Cardiac fibroblast (primary cell): Measurements from ENCODE around the gene OR10A7.
"Not testable (repeated sequence)": the region's sequence is repeated elsewhere in the genome, so short reads cannot be mapped to it uniquely, and the experiment has no call there.

Experiments used
- DNase-seq, 2 donors: peaks; one replicate each; pipeline versions ENCODE4 v3.0.0 to v3.0.0-alpha.2; 2010; ENCODE audit warnings: low read depth in 2 of 2
- H3K4me3 ChIP-seq, 2 donors: replicated peaks in 1 of 2; 1 replicate in 1 of 2; 2 replicates in 1 of 2; pipeline ENCODE4 v1.5.1; 2011; ENCODE audit warnings: low read depth in 2 of 2, low read length in 2 of 2, mild to moderate bottlenecking in 2 of 2, moderate library complexity in 1 of 2
- TF ChIP-seq, protein P1 (sequence below): IDR thresholded peaks from one replicate; pipeline ENCODE4 v1.5.1; 2011; ENCODE audit warnings: low read depth, mild to moderate bottlenecking, low read length, inconsistent platforms

Gene OR10A7, protein sequence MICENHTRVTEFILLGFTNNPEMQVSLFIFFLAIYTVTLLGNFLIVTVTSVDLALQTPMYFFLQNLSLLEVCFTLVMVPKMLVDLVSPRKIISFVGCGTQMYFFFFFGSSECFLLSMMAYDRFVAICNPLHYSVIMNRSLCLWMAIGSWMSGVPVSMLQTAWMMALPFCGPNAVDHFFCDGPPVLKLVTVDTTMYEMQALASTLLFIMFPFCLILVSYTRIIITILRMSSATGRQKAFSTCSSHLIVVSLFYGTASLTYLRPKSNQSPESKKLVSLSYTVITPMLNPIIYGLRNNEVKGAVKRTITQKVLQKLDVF

DNA sequence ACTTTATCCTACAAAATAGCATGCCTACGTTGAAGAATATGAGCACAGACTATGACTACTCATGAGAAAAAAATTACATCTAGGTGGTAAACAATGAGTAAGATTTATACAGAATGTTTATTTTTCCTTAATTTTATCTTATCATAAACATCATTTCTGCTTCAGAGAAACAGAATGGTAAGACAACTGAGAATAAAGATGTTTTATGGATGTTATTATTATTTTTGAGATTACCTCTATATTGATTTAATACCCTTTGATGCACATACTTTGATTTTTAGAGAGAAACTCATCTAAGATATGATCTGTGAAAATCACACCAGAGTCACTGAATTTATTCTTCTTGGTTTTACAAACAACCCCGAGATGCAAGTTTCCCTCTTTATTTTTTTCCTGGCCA, at the start of gene OR10A7:
Gene OR10A7 (plus strand): TSS at position 301 of the 400 bp plus-strand sequence. CDS start 0 bp downstream, at position 301.
- TF ChIP-seq, protein P1, sequence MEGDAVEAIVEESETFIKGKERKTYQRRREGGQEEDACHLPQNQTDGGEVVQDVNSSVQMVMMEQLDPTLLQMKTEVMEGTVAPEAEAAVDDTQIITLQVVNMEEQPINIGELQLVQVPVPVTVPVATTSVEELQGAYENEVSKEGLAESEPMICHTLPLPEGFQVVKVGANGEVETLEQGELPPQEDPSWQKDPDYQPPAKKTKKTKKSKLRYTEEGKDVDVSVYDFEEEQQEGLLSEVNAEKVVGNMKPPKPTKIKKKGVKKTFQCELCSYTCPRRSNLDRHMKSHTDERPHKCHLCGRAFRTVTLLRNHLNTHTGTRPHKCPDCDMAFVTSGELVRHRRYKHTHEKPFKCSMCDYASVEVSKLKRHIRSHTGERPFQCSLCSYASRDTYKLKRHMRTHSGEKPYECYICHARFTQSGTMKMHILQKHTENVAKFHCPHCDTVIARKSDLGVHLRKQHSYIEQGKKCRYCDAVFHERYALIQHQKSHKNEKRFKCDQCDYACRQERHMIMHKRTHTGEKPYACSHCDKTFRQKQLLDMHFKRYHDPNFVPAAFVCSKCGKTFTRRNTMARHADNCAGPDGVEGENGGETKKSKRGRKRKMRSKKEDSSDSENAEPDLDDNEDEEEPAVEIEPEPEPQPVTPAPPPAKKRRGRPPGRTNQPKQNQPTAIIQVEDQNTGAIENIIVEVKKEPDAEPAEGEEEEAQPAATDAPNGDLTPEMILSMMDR, result no peak
- no peak within 1 kb of the TSS for H3K4me3 ChIP-seq
- DNase-seq, result no peak

DNA sequence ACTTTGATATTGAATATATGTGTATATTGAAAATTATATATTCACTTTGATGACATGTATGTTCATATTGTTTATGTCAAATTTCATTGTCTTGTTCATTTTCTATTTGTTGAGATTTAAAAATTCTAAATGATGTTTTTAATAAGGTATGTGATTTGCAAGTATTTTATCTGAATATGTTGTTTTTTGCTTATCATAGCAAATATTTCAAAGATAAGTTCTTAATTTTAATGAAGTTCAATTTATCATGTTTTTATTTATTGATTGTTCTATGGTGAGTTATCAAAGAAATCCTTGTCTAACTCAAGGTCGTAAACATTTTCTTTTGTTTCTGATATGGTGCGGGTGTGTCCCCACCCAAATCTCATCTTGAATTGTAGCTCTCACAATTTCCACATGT, 49.4 kb upstream of the OR10A7 start:
- H3K4me3 ChIP-seq, result no peak overlapping the region
- no peak for DNase-seq
- TF ChIP-seq, protein P1, result no peak

DNA sequence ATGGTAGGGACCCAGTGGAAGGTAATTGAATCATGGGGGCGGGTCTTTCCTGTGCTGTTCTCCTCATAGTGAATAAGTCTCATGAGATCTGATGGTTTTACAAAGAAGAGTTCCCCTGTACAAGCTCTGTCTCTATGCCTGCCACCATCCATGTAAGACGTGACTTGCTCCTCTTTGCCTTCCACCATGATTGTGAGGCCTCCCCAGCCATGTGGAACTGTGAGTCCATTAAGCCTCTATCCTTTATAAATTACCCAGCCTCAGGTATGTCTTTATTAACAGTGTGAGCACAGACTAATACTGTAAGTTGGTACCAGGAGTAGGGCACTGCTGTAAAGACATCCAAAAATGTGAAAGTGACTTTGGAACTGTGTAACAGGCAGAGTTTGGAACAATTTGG, 49.0 kb upstream of the OR10A7 start:
- H3K4me3 ChIP-seq, DNase-seq: not testable (repeated sequence)

DNA sequence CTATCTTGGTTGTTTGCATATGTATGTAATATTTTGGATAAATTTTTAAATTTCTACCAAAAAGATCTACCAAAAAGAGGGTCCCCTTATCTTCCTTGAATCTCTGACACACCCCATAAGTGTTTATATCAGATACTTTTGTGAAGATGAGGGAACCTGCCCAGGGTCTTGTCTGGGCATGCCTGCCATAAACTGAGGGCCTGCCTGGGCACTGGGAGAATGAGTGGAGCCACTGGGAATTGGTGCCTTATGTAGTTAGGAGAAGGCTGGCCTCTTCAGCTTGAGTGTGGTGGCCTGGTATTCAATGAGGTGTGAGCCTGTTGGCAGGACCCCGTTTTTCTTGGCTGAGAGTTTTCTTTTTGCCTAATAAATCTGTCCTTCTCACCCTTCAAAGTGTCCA, 48.1 kb upstream of the OR10A7 start:
- TF ChIP-seq, protein P1, result no peak
- DNase-seq, result no peak
- no peak overlapping the region for H3K4me3 ChIP-seq

DNA sequence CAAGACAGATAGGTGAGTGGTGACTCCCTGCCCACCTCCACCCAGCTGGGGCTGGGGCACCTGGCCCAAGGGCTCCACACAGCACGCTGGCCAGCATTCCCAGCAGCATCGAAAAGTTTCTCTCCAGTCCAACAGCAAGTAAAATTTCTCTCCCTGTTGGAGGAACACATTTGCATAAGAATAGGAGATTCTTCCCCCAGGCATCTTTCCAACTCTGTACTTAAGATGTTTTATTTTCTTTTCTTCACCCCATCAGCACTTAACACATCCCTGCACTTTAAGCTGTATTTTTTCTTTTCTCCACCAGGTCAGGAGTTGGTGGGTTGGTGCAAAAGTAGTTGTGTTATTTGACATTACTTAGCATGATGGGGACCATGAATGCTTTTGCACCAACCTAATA, 47.4 kb upstream of the OR10A7 start:
- DNase-seq, result no peak
- TF ChIP-seq, protein P1, result no peak
- no peak overlapping the region for H3K4me3 ChIP-seq

DNA sequence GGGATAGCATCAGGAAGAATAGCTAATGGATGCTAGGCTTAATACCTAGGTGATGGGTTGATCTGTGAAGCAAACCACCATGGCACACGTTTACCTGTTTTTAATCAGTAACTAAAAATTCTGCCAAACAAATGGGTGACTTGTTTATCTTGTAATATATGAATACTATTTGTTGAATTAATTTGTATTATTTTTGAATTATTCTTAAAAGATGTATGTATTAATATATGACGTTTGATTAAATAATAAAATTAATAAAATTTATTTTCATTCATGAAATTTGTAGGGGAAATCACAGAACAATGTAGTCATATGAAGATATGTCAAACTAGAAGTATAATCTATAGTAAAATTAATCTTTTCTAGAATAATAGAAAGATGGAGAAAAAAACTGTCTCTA, 32.3 kb upstream of the OR10A7 start:
- no peak overlapping the region for H3K4me3 ChIP-seq
- DNase-seq, result no peak
- TF ChIP-seq, protein P1, result no peak

DNA sequence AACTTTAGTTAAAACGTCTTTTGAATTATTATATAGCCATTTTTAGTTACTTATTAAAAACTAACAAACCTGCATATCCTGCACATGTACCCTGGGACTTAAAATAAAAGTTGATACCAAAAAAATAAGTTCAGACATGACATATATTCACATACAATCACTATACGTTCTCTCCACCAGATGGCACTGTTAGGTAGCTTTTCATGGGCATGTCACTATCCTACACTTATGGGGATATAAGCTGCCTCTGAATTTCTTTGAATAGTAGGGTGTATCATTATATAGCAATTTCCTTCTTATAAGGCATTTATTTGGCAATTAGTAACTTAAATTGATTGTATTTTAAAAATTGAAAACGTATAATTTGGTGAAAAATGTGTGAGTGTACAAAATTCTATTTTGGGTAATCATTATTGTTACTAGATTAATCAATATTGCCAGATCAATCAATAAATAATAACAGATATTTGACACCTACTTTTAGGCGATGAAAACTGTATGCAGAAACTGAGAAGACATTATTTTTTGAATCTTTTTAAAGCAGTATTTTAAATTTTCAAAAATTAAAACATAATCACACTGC, 31.8 kb upstream of the OR10A7 start:
- DNase-seq, result peak; percentile 85 to 89
- no peak overlapping the region for H3K4me3 ChIP-seq
- TF ChIP-seq, protein P1, result peak; percentile 55
